ENCODE data around the gene C10orf105.

Gene C10orf105

GRCh38 chr10:71719464-71720201 lies at the start of gene C10orf105:
Gene C10orf105 (minus strand): TSS chr10:71719778. CDS start chr10:71716337, 3,441 bp downstream.
- no peak within 1 kb of the TSS for H3K27ac ChIP-seq
- no peak for TF ChIP-seq CTCF (conservative IDR thresholded peaks at IDR 0.05)

DNA sequence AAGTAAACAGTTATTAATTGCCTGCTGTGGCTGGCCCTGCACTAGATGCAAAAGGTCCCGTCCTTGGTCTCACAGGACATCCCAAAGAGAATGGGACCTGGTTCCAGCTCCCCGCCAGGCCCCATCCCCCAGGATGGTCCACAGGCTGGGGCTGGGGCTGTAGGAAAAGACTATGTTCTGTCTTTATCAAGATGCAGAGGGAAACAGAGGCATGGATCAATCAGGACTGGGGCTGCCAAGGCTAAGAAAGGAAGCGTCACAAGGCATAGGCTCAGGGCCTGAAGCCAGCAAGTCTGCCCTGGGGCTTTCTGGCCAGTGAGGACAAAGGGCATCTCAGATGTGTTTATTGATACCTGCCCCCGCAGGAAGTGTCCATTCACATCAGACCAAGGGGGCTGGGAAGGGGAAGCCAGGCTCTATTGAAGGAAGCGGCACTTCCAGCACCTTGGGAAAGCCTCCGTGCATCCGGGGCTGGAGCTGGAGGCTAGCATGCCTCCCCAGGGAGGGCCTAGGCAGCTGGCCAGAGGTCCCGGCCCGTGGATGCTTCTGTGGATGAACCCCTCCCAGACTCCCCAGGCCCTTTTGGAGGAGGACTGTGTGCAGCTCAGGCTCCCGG lies 48.0 kb upstream of the C10orf105 start:
- TF ChIP-seq CTCF (conservative IDR thresholded peaks at IDR 0.05), result no peak
- no peak overlapping the region for H3K27ac ChIP-seq

DNA sequence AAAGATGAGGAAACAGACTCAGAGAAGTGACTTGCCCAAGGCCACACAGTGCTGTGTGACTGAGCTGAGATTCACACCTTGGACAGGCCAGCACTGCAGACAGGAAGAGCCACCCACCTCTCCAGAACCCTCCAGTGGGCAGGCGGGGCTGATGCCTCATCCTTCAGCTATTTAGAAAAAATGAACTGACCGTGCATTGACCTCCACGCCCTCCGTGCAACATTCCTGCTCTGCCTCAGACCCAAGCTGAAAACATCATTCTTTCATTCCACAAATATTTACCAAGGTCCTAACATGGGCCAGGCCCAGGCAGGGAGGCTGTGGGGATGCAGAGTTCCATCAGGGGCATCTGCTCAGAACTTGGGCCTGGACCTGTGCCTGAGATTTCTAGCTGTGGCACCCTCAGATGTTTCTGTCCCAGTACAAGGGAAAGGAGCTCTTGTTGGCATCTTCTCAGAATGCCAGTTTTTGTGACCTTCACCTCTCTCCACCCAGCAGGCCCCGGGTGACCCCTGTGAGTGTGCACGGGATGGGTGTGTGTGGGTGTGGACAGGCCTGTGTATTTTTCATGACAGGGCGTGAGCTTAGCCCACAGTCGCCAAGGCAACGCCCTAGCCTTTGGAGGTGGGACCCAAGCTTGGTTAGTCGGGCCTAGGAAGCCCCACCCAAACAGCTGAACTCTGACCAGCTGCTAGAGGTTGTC lies 47.3 kb upstream of the C10orf105 start:
- H3K27ac ChIP-seq, result no peak overlapping the region
- TF ChIP-seq CTCF (conservative IDR thresholded peaks at IDR 0.05), result no peak

GRCh38 chr10:71765906-71766716 lies 46.5 kb upstream of the C10orf105 start:
- no peak overlapping the region for H3K27ac ChIP-seq
- no peak for TF ChIP-seq CTCF (conservative IDR thresholded peaks at IDR 0.05)

GRCh38 chr10:71765176-71765904 lies 45.8 kb upstream of the C10orf105 start:
- no peak for TF ChIP-seq CTCF (conservative IDR thresholded peaks at IDR 0.05)
- H3K27ac ChIP-seq, result no peak overlapping the region

- TF ChIP-seq CTCF (conservative IDR thresholded peaks at IDR 0.05), result no peak
- no peak overlapping the region for H3K27ac ChIP-seq
Measured at GRCh38 chr10:71763352-71764127, 44.0 kb upstream of the C10orf105 start.

All from VCaP (cell line).